ENCODE data around the gene FMNL3. TPM values are rescaled to one million over a fixed set of nuclear protein-coding genes. Genes with fewer than 3 reads are reported as not detected.

Gene FMNL3
- polyA plus RNA-seq, 2 donors: 1.4 to 1.7 TPM

- 34 to 39% methylated on average over 8 of the region's 8 CpGs for WGBS, 2 donors
- Histone ChIP-seq H3K4me3 (ENCODE audit: low read depth in 1 of 2, low read length in 2 of 2) (no peak overlapping the region), H3K27ac (ENCODE audit: low read depth in 2 of 2, low read length in 1 of 2) (peak overlapping the region; percentile 29 to 40)
Observed at GRCh38 chr12:49698619-49699545, 8.3 kb downstream of the FMNL3 start.

DNA sequence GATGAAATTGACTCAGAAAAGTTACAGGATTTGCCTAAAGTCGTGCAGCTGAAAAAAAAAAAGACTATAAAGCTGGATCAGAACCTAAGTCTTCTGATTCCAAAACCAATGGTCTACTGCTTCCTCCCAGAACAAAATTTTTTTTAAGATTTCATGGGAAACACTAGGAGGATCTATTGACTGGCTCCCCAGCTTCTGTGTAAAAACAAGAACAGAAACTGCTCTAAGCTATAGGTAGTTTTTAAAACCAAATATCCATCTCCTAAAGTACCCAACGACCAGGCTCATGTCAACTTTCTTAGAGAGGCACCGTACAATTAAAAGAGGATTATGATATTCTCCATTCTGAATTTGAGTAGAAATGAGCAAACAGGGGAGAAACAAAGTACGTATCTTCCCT is 9.4 kb downstream of the FMNL3 start:
- no peak overlapping the region for H3K27ac ChIP-seq (ENCODE audit: low read depth in 2 of 2, low read length in 1 of 2)
- no peaks in the 10 kb centered on the region for H3K36me3 ChIP-seq (ENCODE audit: control insufficient read depth in 2 of 2, insufficient read depth in 2 of 2, low read length in 1 of 2)
- H3K4me1 ChIP-seq (ENCODE audit: control insufficient read depth in 2 of 2, insufficient read depth in 2 of 2, low read length in 1 of 2): peaks cover 0 to 1% of the 10 kb centered on the region in 2 donors
- WGBS, 2 donors: 75 to 82% methylated on average over 4 of the region's 4 CpGs
- H3K9me3 ChIP-seq (ENCODE audit: control insufficient read depth in 2 of 2, insufficient read depth in 1 of 2, low read depth in 1 of 2, low read length in 1 of 2): no peaks in the 10 kb centered on the region
- no peaks in the 10 kb centered on the region for H3K27me3 ChIP-seq (ENCODE audit: control insufficient read depth in 1 of 2, insufficient read depth in 2 of 2, low read length in 2 of 2)
- H3K4me3 ChIP-seq (ENCODE audit: low read depth in 1 of 2, low read length in 2 of 2): no peak overlapping the region

More at GRCh38 chr12:49698619-49699545, 8.3 kb downstream of the FMNL3 start:
- Histone ChIP-seq H3K27me3 (ENCODE audit: control insufficient read depth in 1 of 2, insufficient read depth in 2 of 2, low read length in 2 of 2) (no peaks in the 10 kb centered on the region), H3K9me3 (ENCODE audit: control insufficient read depth in 2 of 2, insufficient read depth in 1 of 2, low read depth in 1 of 2, low read length in 1 of 2) (no peaks in the 10 kb centered on the region), H3K36me3 (ENCODE audit: control insufficient read depth in 2 of 2, insufficient read depth in 2 of 2, low read length in 1 of 2) (no peaks in the 10 kb centered on the region), H3K4me1 (ENCODE audit: control insufficient read depth in 2 of 2, insufficient read depth in 2 of 2, low read length in 1 of 2) (peaks cover 0 to 2% of the 10 kb centered on the region in 2 donors)

DNA sequence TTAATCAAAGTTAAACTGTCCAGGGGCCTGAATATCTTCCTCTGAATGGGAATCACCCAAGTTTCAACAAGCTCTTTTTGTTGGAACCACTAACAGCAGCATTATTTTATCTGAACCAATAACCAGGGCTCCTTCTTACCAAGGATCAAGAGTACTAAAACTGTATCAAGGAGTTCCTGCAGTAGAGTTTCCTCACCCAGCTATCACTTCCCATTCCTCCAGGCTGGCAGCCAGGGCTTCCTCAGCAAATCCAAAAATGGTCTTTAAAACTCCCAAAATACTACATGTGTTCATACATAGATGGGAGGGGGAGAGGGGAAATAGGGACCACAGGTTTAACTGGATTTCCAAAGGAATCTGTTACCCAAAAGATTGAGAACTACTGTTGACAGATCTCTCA is 10.5 kb downstream of the FMNL3 start:
- Histone ChIP-seq H3K27ac (ENCODE audit: low read depth in 2 of 2, low read length in 1 of 2) (no peak overlapping the region), H3K4me3 (ENCODE audit: low read depth in 1 of 2, low read length in 2 of 2) (no peak overlapping the region), H3K36me3 (ENCODE audit: control insufficient read depth in 2 of 2, insufficient read depth in 2 of 2, low read length in 1 of 2) (no peaks in the 10 kb centered on the region), H3K9me3 (ENCODE audit: control insufficient read depth in 2 of 2, insufficient read depth in 1 of 2, low read depth in 1 of 2, low read length in 1 of 2) (no peaks in the 10 kb centered on the region), H3K27me3 (ENCODE audit: control insufficient read depth in 1 of 2, insufficient read depth in 2 of 2, low read length in 2 of 2) (no peaks in the 10 kb centered on the region), H3K4me1 (ENCODE audit: control insufficient read depth in 2 of 2, insufficient read depth in 2 of 2, low read length in 1 of 2) (no peaks in the 10 kb centered on the region)

DNA sequence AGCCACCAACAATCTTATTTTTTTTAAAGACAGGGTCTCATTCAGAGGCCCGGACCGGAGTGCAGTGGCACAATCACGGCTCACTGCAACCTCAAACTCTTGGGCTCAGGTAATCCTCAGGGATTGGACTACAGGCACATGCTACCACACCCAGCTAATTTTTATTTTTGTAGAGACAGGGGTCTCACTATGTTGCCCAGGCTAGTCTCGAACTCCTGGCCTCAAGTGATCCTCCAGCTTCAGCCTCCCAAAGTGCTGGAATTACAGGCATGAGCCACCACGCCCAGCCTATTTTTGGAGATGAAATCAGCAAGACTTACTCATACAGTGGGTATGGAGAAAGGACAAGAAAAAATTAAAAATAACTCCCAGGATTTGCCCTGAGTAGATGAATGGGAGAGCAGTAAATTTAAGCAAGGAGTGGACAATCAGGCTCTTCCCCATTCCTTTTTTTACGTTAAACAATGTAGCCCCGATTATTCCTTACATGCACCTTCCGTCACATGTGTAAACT is 13.2 kb downstream of the FMNL3 start:
- Histone ChIP-seq H3K27ac (ENCODE audit: low read depth in 2 of 2, low read length in 1 of 2) (no peak overlapping the region), H3K4me3 (ENCODE audit: low read depth in 1 of 2, low read length in 2 of 2) (no peak overlapping the region), H3K27me3 (ENCODE audit: control insufficient read depth in 1 of 2, insufficient read depth in 2 of 2, low read length in 2 of 2) (no peaks in the 10 kb centered on the region), H3K36me3 (ENCODE audit: control insufficient read depth in 2 of 2, insufficient read depth in 2 of 2, low read length in 1 of 2) (no peaks in the 10 kb centered on the region), H3K4me1 (ENCODE audit: control insufficient read depth in 2 of 2, insufficient read depth in 2 of 2, low read length in 1 of 2) (no peaks in the 10 kb centered on the region), H3K9me3 (ENCODE audit: control insufficient read depth in 2 of 2, insufficient read depth in 1 of 2, low read depth in 1 of 2, low read length in 1 of 2) (no peaks in the 10 kb centered on the region)
- 87 to 90% methylated on average over 8 of the region's 8 CpGs for WGBS, 2 donors

GRCh38 chr12:49692851-49693250 is 14.4 kb downstream of the FMNL3 start:
- Histone ChIP-seq H3K36me3 (ENCODE audit: control insufficient read depth in 2 of 2, insufficient read depth in 2 of 2, low read length in 1 of 2) (no peaks in the 10 kb centered on the region), H3K27ac (ENCODE audit: low read depth in 2 of 2, low read length in 1 of 2) (no peak overlapping the region), H3K4me1 (ENCODE audit: control insufficient read depth in 2 of 2, insufficient read depth in 2 of 2, low read length in 1 of 2) (no peaks in the 10 kb centered on the region), H3K27me3 (ENCODE audit: control insufficient read depth in 1 of 2, insufficient read depth in 2 of 2, low read length in 2 of 2) (no peaks in the 10 kb centered on the region), H3K9me3 (ENCODE audit: control insufficient read depth in 2 of 2, insufficient read depth in 1 of 2, low read depth in 1 of 2, low read length in 1 of 2) (no peaks in the 10 kb centered on the region), H3K4me3 (ENCODE audit: low read depth in 1 of 2, low read length in 2 of 2) (no peak overlapping the region)
- WGBS, 2 donors: 70 to 75% methylated on average over 3 of the region's 3 CpGs

- Histone ChIP-seq H3K27me3 (ENCODE audit: control insufficient read depth in 1 of 2, insufficient read depth in 2 of 2, low read length in 2 of 2) (no peaks in the 10 kb centered on the region), H3K4me1 (ENCODE audit: control insufficient read depth in 2 of 2, insufficient read depth in 2 of 2, low read length in 1 of 2) (no peaks in the 10 kb centered on the region), H3K36me3 (ENCODE audit: control insufficient read depth in 2 of 2, insufficient read depth in 2 of 2, low read length in 1 of 2) (no peaks in the 10 kb centered on the region), H3K9me3 (ENCODE audit: control insufficient read depth in 2 of 2, insufficient read depth in 1 of 2, low read depth in 1 of 2, low read length in 1 of 2) (no peaks in the 10 kb centered on the region), H3K27ac (ENCODE audit: low read depth in 2 of 2, low read length in 1 of 2) (no peak overlapping the region), H3K4me3 (ENCODE audit: low read depth in 1 of 2, low read length in 2 of 2) (no peak overlapping the region)
Observed at GRCh38 chr12:49689785-49690184, 17.4 kb downstream of the FMNL3 start.

- H3K27ac ChIP-seq (ENCODE audit: low read depth in 2 of 2, low read length in 1 of 2): no peak overlapping the region
- H3K36me3 ChIP-seq (ENCODE audit: control insufficient read depth in 2 of 2, insufficient read depth in 2 of 2, low read length in 1 of 2): no peaks in the 10 kb centered on the region
- H3K4me3 ChIP-seq (ENCODE audit: low read depth in 1 of 2, low read length in 2 of 2): no peak overlapping the region
- no peaks in the 10 kb centered on the region for H3K9me3 ChIP-seq (ENCODE audit: control insufficient read depth in 2 of 2, insufficient read depth in 1 of 2, low read depth in 1 of 2, low read length in 1 of 2)
- no peaks in the 10 kb centered on the region for H3K27me3 ChIP-seq (ENCODE audit: control insufficient read depth in 1 of 2, insufficient read depth in 2 of 2, low read length in 2 of 2)
- no peaks in the 10 kb centered on the region for H3K4me1 ChIP-seq (ENCODE audit: control insufficient read depth in 2 of 2, insufficient read depth in 2 of 2, low read length in 1 of 2)
- WGBS, 2 donors: 65 to 74% methylated on average over 2 of the region's 2 CpGs
Observed at GRCh38 chr12:49689237-49689636, 18.0 kb downstream of the FMNL3 start.

DNA sequence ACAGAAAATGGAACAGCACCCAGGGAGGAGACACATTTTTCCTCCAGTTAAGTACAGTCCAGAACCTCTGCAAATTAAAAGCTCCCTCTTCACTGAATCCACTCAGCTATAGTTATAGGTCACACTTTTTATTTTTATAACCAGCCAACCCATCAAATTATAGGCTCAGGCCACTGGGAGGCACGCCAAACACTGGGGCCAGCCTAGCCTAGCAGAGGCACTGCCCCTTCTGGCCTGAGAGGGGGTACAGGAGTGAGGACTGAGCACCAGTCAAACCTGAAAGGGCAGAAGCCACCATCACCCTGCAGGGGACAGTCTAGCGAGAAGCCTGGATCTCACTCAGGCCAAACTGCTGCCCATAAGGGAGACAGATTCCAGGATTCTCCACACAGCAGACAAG is 19.3 kb downstream of the FMNL3 start:
- WGBS, 2 donors: 91 to 96% methylated on average over 2 of the region's 2 CpGs
- peaks cover 0 to 2% of the 10 kb centered on the region in 2 donors for H3K4me1 ChIP-seq (ENCODE audit: control insufficient read depth in 2 of 2, insufficient read depth in 2 of 2, low read length in 1 of 2)
- H3K36me3 ChIP-seq (ENCODE audit: control insufficient read depth in 2 of 2, insufficient read depth in 2 of 2, low read length in 1 of 2): no peaks in the 10 kb centered on the region
- H3K27me3 ChIP-seq (ENCODE audit: control insufficient read depth in 1 of 2, insufficient read depth in 2 of 2, low read length in 2 of 2): no peaks in the 10 kb centered on the region
- no peak overlapping the region for H3K27ac ChIP-seq (ENCODE audit: low read depth in 2 of 2, low read length in 1 of 2)
- H3K4me3 ChIP-seq (ENCODE audit: low read depth in 1 of 2, low read length in 2 of 2): no peak overlapping the region
- H3K9me3 ChIP-seq (ENCODE audit: control insufficient read depth in 2 of 2, insufficient read depth in 1 of 2, low read depth in 1 of 2, low read length in 1 of 2): no peaks in the 10 kb centered on the region

DNA sequence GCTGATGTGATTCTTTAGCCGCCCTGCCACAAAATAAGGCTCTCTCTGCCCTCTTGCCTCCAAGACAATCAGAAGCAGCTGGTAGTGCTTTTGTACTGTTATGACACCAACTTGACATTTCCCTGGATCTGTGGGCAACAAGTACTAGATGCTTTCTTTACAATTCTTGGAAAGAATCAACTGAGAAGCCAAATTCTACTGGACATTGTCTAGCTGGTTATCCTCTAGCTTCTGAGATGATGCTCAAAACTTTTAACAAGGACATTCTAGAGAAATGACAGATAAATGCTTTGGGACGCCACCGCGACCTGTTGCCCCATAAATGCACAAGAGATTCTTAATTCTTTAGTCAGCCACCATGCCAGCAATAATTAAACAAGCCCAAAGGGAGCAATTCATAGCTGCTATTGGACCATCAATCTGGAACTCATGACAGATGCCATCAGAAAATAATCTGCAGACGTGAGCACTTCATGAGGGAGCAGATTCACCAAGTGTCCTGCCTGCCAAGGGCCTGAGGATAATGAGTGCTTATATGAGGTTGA is 22.8 kb downstream of the FMNL3 start:
- WGBS, 2 donors: 88 to 89% methylated on average over 5 of the region's 5 CpGs
- no peak overlapping the region for H3K27ac ChIP-seq (ENCODE audit: low read depth in 2 of 2, low read length in 1 of 2)

More for the DNA sequence above, 22.8 kb downstream of the FMNL3 start:
- Histone ChIP-seq H3K36me3 (ENCODE audit: control insufficient read depth in 2 of 2, insufficient read depth in 2 of 2, low read length in 1 of 2) (no peaks in the 10 kb centered on the region), H3K4me1 (ENCODE audit: control insufficient read depth in 2 of 2, insufficient read depth in 2 of 2, low read length in 1 of 2) (peaks cover 0 to 2% of the 10 kb centered on the region in 2 donors), H3K9me3 (ENCODE audit: control insufficient read depth in 2 of 2, insufficient read depth in 1 of 2, low read depth in 1 of 2, low read length in 1 of 2) (no peaks in the 10 kb centered on the region), H3K4me3 (ENCODE audit: low read depth in 1 of 2, low read length in 2 of 2) (no peak overlapping the region), H3K27me3 (ENCODE audit: control insufficient read depth in 1 of 2, insufficient read depth in 2 of 2, low read length in 2 of 2) (no peaks in the 10 kb centered on the region)
